Spleen (tissue), 7 donors: ENCODE results near the gene ADGRF4.

ENCODE experiments used
- CTCF ChIP-seq, 11 experiments: fragments of 200-600 bp in 7 of 11; fragments of 450-650 bp in 4 of 11; sonication (generic) in 4 of 11; IDR thresholded peaks in 8 of 11; conservative IDR thresholded peaks in 3 of 11; 1 replicate in 7 of 11; 2 replicates in 4 of 11; pipeline versions ENCODE4 v1.4.0 to v1.8.0; 2016 to 2021; ENCODE audit warnings: antibody characterized with exemption in 11 of 11, inconsistent platforms in 4 of 11, mild to moderate bottlenecking in 1 of 11
- POLR2A ChIP-seq, 3 donors: fragments of 450-650 bp; IDR thresholded peaks; one replicate each; pipeline ENCODE4 v1.5.1; 2017; ENCODE audit warnings: antibody characterized with exemption in 3 of 3, mild to moderate bottlenecking in 1 of 3
- donor health status: DM: no; HTN: no; CAD: no; lungs with moderate emphysema.
- donor health status: DM: no; HTN: no; CAD: no.
- donor health status: DM: no; HTN: no; CAD: no.

GRCh38 chr6:47700596-47700995, 2.2 kb downstream of the ADGRF4 start:
- no peak for TF ChIP-seq POLR2A (IDR thresholded peaks at IDR 0.05)
- TF ChIP-seq CTCF (IDR thresholded peaks at IDR 0.05 in 8 of 11, conservative IDR thresholded peaks at IDR 0.05 in 3 of 11): no peak
